ENCODE measurements around the gene AP3S2.
"Not testable (repeated sequence)": the region's sequence is repeated elsewhere in the genome, so short reads cannot be mapped to it uniquely, and the experiment has no call there.

Gene AP3S2

DNA sequence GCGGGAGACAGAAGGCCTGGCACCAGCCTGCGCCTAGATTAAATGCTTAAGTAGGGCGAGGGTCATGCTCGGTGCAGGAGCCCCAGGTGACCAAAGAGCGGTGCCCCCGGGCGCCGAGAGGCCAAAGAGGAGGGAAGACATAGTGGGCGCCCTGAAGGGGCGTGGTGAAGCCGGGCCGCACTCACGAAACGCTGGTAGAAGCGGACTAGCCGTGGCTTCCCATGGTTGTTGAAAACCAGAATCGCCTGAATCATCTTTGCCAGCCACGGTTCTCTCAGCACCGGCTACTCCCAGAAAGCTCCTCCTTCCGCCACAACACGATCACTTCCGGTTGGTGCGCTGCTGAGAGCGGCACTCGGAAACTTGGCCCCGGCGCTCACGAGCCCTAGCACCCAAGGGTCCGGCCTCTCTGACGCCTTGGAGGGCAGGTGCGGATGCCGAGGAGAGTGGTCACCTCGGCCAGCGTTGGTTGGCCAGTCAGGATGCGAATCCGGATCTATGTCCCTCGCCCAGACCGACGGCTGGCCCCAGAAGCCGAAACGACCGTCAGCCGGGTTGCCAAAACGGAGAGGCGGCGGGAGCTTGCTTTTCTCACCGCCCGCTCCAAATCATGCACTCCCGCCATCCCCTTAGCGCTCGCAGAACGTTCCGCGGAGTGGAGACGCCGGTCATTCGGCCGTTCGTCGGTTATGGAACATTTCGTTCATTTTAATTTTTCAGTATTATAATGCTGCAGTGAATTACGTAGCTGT lies at the start of gene AP3S2:
Gene AP3S2, minus strand, starts transcription at position 299 of the 752 bp plus-strand sequence. Its CDS starts 45 bp downstream, at position 254.
- DNase-seq: peak; percentile 47

DNA sequence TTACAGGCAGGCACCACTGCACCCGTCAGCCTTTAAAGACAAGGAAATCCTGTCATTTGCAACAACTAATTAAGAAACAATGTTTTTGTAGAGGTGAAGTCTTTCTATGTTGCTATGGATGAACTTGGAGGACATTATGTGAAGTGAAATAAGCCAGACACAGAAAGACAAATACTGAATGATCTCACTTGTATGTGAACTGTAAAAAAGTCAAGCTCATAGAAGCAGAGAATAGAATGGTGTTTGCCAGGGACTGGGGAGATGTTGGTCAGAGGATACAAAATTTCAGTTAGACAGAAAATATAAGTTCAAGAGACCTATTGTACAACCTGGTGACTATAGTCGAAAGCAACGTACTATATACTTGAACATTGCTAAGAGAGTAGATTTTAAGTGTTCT lies 46.1 kb upstream of the AP3S2 start:
- no peak for DNase-seq

GRCh38 chr15:89939377-89939776 lies 45.6 kb upstream of the AP3S2 start:
- not testable (repeated sequence) for DNase-seq

DNA sequence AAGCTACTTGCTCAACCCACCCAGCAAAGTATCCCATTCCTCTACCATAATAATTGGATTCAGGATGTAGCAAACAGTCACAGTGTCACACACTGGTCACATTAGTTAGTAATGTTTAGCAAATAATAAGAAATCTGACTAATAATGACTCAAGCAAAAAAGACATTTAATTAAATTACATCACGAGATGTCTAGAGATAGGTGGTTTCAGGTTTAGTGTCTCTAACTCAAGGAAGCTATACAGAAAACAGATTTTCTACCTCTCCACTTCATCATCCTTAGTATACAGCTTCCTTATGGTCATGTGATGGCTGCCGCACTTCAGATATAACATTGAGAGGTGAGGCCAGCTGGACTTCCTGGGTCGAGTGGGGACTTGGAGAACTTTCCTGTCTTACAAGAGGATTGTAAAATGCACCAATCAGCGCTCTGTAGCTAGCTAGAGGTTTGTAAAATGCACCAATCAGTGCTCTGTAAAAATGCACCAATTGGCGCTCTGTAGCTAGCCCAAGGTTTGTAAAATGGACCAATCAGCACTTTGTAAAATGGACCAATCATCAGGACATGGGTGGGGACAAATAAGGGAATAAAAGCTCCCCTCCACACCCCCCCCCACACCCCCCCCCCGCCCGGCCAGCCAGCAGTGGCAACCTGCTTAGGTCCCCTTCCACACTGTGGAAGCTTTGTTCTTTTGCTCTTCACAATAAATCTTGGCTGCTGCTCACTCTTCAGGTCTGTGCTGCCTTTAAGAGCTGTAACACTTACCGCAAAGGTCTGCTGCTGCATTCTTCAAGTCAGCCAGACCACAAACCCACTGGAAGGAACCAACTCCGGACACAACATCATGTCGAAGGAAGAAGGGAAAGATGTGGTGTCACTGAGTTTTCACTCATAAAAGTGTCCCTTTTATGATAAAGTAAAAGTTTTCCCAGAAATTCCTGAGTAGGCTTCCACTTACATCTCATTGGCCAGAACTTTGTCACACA lies 43.9 kb upstream of the AP3S2 start:
- DNase-seq: no peak

DNA sequence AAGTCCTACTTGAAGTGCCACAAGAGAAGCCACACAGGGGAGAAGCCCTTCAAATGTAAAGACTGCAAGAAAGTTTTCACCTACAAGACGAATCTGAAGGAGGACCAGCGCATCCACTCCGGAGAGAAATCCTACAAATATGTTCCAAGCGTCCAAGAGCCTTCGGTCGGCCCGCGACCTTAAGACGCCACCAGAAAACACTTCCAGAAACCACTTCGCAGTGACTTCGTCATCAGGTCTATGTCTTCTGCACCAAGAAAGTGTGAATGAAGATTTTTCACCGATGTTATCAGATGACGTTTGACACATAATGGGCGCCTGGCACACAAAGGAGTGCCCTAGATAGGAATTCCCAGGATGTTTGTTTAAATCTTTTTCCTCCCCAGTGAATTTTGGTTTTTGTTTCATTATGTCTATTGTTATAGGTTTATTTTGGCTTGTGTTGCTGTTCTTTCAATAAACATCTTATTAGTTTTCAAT lies 43.0 kb upstream of the AP3S2 start:
- DNase-seq: no peak

- no peak for DNase-seq
These were observed 42.4 kb upstream of the AP3S2 start for GRCh38 chr15:89936051-89936785.

- no peak for DNase-seq
These were observed 39.1 kb upstream of the AP3S2 start for GRCh38 chr15:89932880-89933279.

GRCh38 chr15:89928421-89928820 lies 34.6 kb upstream of the AP3S2 start:
- no peak for DNase-seq

DNA sequence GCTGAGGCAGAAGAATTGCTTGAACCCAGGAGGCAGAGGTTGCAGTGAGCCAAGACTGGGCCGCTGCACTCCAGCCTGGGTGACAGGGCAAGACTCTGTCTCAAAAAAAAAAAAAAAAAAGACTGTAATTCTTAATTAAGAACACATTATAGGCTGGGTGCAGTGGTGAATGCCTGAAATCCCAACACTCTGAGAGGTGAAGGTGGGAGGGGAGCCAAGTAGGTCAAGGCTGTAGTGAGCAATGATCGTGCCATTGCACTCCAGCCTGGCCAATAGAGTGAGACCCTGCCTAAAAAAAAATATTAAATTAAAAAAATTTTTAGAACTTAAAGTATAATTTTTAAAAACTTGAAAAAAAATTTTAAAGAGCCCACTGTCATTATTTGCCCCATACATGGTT lies 32.4 kb upstream of the AP3S2 start:
- no peak for DNase-seq

DNA sequence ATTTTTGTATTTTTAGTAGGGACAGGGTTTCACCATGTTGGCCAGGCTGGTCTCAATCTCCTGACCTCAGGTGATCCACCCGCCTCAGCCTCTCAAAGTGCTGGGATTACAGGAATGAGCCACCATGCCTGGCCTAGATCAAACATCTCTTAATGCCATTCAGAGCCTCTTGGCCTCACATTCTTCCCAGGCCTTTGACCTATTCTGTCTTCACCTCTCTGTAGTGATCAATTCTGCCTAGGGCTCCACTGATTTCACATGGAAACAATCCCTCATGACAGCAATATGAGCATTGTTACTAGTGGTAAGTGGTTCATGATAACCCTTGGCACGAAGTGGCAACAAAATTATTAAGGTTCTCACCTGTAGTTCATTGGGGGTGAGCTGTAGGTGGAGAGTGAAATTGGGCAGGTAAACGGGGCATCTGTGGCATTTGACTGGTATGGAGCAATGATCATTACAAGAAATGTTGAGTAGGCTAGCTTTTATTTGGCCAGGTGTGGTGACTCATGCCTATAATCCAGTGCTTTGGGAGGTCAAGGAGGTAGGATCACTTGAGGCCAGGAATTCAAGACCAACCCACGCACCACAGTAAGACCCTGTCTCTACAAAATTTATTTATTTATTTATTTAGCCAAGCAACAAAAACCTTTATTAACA lies 23.8 kb upstream of the AP3S2 start:
- DNase-seq: no peak

DNA sequence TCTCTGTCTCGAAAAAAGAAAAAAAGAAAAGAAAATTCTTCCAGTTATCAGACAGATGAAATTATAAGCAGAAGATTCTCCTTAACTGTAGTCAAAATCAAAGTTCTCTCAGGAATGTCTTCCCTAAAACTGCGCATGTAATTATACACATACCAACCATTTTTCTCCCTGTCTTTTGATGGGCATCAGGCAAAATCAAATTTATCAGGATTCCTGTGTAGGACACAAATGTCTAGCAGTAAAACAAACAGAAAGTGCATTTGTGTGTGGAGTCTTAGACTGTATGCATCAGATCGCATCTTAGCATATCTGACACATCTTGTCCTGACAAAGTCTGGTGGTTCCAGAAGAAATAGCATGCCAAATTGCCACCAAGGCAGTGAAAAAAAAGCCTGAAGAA lies 22.9 kb upstream of the AP3S2 start:
- DNase-seq: no peak

- no peak for DNase-seq
These were observed 19.0 kb upstream of the AP3S2 start, which contains the start of gene ARPIN for GRCh38 chr15:89912674-89913396. Gene ARPIN, minus strand, starts transcription at chr15:89912952. Its CDS starts 117 bp downstream, at chr15:89912835.

DNA sequence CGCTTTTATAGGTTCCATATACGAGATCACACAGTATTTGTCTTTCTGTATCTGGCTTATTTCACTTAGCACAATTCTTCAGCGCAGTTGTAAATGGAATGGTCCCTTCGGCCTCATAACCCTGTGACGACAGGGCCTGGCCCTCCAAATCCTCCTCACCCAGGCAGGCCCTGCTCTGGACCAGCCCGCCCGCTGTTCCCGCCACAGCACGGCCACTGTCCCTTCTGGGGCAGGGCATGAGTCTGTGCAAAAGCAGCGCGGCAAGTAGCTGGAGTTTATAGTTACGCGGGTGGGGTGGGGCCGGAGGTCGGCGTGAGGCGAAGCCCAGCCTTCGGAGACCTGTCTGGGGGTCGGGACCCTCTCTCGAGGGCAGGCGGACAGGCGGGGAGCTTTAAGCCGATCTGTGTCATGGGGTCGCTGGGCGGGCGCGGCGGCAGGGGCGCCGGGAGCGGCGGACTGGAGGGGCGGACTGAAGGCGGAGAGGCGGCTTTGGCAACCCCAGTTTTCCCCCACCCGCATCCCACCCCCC lies 18.4 kb upstream of the AP3S2 start:
- no peak for DNase-seq

DNA sequence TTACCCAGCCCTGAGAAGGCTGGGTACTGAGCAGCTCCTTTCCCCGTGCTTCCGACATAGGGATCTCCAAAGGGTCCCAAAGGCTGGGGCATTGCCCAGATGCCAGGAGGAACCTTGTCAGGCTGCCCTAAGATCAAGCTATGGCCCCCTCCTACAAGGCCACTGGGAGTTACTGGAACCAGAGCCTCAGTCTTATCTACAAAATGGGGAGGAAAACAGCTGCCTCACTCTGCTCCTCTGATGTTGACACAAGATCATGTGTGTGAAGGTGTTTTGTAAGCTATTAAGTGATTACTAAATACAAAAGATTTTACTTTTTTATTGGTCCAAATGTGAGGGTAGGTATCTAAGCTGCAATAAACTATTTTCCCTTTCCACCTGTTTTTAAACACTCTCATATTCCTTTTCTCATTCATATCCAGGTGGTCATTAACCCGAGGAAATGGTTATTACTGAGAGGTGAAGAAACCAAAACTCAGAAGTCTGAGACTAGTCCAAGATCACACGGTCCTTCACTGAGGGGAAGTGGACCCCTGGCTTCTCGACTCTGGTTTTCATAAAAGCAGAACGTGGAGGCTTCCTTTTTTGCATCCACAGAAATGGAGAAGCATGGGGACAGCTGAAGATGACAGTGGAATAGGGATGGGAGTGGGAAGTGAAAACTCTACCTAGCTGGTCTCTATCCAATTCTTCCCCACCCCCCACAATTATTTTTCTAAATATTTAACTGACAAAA lies 17.3 kb upstream of the AP3S2 start:
- no peak for DNase-seq

DNA sequence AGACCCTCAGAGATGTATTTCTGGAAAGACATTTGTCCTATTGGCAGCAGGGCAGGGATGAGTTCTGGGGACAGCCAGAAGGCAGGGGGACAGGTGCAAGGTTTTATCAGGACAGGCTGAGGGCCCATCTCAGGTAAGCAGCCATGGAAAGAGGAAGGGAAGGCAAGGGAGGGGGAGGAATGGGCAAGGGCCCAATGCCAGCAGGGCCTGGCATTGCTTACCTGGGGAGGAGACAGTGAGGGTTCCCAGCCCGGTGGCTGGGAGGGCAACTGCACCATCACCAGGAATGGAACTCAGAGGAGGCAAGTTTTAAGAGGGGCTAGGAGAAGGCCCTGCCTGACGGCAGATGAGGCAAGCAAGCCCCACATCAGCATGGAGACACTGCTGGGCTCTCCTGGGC lies 15.8 kb upstream of the AP3S2 start:
- DNase-seq: no peak

DNA sequence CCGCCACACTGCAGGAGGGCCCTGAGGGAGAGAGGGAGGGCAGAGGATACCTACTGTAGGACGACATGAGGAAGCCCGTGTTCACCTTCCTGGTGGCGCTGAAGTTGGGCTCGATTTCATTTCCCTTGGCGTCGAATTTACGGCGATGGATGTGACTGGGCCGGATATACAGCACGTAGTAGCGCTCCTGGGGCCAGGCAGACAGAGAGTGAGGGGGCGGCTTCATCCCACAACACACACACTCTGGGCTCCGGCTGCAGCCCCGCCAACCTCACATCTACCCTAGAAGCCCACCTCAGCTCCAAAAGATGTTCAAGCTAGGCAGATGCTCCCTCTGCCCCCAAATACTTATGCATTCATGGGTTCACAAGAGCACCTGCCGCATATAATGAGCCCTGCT lies 14.4 kb upstream of the AP3S2 start:
- no peak for DNase-seq

DNA sequence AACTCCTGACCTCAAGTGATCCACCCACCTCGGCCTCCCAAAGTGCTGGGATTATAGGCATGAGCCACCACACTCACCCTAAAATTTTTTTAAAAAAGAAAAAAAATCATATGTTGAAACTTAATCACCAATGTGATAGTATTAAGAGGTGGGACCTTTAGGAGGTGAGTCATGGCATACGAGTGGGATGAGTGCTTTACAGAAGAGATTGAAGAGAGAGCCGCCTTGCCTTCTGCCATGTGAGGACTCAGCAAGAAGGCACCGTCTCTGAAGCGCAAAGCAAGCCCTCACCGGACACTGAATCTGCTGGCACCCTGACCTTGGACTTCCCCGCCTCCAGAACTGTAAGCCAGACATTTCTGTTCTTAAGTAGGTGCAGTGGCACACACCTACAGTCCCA lies 13.5 kb upstream of the AP3S2 start:
- no peak for DNase-seq

- DNase-seq: no peak
These were observed 12.1 kb upstream of the AP3S2 start for GRCh38 chr15:89905846-89906378.

GRCh38 chr15:89904519-89904918 lies 10.7 kb upstream of the AP3S2 start:
- DNase-seq: no peak

DNA sequence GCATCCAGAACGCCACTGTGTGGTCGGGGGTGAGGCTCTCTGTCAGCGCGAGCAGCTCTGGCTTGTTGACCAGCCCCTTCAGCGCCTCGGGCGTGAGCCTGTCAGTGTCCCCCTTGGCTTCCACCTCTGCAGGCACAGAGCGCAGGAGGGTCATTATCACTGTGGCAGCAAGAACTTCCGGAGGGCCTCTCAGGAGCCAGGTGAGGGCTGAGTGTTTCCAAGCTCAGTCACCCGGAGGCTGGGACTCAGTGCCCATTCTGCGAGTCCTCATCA lies 10.0 kb upstream of the AP3S2 start:
- DNase-seq: no peak

All from SIG-M5 (cell line).